Suppressor macrophage treated with lipopolysaccharide for 1 hour (primary cell): ENCODE results near the gene TNFSF8.

Experiments used
- DNase-seq, 3 donors: peaks; one replicate each; pipeline ENCODE4 v3.0.0-alpha.2; 2020 to 2022

Gene TNFSF8

DNA sequence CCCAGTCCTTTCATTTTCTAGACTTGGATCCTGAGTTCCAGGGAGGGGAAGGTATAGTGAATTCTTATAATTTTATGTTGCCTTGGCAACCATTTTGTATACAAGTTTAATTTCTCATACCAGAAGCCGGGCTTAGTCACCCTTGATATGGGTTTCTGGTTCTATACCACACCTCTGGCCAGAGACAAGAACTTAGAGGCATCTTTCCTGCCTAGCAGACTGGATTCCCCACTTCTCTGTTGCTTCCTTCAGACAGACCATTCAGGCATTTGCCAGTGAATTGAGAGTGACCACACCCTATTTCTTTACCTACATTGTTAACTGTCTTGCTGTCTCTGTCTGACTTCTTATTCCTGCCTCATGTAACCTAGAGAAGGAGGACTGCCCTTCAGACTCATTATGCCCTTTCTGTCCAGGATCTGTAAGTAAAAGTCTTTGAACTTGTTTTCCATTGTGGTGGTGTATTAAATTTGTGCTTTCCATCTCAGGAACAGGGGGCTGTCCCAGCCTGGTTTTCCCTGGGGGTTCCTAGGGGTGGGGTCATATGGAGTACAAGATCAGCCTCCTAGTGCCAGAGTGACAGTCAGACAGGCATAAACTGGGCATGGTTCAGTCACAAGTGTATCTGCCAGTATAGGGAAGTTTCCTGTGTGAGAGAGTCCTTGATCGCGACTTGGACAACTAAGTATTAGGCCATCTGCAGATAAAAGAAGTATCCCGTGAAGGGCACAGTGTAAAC, 27.4 kb downstream of the TNFSF8 start:
- DNase-seq = peak in 1 of 3 donors; percentile 56

DNA sequence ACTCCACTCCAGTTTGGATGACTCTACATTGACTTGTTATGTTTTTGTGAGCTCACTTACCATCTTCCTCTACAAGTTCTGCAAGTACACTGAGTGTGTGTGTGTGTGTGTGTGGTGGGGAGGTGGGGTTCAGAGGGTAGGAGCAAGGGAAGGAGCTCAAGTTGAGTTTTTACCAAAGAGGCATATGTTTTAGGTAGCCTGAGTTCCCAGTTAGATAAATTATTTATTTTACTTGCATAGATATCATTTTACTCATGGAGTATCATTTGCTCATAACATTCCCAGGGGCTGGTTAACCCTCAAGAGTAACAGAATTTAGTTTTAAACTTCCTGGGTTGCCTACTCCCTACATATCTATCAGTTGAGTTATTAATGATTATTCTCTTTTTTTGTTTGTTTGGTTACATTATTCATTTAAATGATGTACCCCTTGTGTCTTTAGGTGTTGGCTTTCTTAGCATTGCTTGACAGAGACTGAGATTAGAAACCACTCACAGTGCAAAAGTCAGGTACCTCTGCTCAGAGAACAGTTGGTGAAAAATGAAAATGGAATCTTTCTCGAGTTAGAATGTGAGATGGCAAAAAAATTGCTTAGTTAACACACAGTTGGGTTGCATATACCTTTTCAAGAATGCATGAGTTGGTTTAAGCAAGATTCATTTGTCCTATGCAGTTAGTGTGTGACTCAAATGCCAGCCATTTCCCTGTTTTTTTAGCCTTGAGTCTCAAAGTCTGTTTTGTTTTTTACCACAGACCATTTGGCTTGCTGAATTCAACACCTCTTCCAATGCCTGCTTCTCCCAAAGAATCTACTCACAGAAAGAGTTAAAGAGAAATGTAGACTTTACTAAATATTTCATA, 29.2 kb downstream of the TNFSF8 start:
- no peak for DNase-seq

GRCh38 chr9:114899995-114900394, 30.4 kb downstream of the TNFSF8 start:
- DNase-seq = peak in 2 of 3 donors; percentile 34 to 61

DNA sequence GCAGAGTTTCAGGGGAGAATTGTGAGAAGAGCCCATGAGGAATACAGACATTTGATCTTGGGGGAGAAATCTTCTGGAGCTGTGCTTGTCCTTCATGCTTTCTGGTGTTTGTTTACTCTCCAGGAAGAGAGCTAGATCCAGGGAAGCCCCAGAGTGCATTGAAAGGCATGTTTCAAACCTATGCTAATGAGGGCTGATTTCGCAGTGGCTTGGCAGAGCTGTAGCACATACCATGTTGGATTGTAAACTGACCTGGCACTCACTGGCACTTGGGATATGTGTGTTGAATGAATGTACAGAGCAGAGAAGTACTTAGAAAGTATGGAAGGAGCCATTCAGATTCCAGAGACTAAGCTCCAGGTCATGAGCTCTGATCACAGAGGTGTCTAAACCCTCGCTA, 30.9 kb downstream of the TNFSF8 start:
- no peak for DNase-seq

DNA sequence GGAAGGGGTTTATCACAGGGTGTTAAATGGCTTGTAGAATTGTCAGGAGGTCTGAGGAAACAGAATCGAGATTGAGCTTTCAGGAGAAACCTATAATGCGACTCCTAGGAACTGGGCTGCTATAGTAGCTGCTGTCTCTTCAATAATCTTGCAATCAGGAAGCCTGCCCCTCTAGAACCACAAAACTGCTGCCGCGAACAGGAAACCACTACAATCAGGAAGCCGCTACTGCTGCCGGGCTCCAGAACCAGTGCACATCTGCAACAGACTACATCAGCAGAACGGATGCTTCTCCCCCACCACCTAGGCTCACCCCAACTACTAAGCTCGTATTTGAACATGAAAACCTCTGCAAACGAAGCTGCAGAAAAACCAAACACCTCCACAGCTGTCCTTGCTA, 31.6 kb downstream of the TNFSF8 start:
- peak; percentile 57 to 62 (median 59) for DNase-seq

GRCh38 chr9:114897196-114897595, 33.2 kb downstream of the TNFSF8 start:
- no peak for DNase-seq

DNA sequence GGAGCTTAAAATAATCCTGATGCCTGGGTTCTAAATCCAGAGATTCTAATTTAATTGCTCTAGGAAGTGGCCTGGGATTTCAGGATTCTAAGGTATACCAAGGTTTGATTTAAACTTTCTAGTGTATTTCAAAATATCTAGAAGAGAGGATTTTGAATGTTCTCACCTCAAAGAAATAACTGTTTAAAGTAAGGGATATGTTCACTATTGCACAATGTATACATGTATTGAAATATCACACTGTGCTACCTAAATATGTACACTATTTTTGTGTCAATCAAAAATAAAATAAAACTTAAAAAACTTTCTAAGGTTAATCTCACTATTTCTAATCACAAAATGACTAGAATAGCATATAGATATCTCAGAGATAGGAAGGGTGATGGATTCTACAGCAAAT, 34.0 kb downstream of the TNFSF8 start:
- no peak for DNase-seq

DNA sequence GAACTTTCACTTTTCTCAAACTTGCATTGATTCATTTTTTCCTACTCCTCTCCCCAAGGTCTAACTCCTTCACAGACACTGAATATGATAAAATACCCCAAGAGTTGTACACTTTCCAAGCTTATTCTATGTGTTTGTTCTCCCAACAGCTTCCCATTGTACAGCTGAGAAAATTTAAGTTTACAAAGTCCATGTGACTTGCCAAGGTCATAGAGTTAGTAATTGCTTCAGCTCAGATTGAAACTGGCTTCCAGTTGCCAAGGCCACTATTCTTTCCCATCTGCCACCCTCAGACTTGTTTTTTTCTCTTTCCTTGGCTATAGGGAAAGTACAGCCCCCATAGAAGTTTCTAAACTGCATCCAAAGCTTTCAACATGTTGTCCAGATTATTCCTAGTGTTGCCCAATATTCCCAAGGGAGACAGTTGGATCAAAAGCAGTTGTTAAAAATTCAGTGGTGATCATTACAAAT, 34.8 kb downstream of the TNFSF8 start:
- peak in 1 of 3 donors; percentile 51 for DNase-seq

- peak; percentile 88 to 97 (median 93) for DNase-seq
These were observed 35.6 kb downstream of the TNFSF8 start for GRCh38 chr9:114894609-114895433.

DNA sequence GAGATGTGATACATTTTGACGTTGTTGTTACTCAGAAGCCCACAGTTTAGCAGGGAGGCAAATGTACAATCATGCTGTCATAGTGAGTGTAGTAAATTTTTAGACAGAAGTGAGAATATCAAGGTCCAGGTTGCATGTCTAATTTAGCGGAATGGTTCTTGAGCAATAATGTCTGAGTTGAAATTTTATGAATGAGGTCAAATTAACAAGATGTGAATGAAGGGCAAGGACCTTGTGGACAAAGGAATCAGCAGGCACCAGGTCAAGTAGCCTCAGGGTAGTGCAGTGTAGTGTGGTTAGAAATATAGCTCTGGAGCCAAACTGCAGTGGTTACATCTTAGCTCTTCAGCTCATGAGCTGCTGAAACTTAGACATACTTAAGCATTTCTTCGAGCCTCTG, 36.2 kb downstream of the TNFSF8 start:
- DNase-seq = no peak

- peak; percentile 88 to 94 (median 90) for DNase-seq
These were observed 37.0 kb downstream of the TNFSF8 start for GRCh38 chr9:114893221-114894010.

DNA sequence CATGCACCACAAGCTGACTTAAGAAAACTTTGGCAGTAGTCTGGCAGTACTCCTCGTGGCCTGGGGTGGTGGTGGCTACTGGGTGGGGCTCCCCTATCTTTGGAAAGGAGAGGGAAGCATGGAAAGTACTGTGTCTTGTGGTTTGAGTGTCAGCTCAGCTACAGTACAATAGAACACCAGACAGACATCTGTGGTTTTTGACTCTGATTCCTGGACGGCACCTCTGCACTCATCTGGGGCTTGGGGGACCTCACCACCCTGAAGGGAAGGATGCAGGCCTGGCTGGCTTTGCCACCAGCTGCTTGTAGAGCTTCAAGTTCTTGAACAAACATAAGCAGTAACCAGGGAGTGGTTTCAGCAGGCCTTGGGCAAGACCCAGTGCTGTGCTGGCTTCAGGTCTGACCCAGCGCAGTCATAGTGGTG, 40.6 kb downstream of the TNFSF8 start:
- DNase-seq = peak; percentile 58 to 78 (median 61)

GRCh38 chr9:114888607-114889006, 41.8 kb downstream of the TNFSF8 start:
- no peak for DNase-seq

- no peak for DNase-seq
These were observed 42.4 kb downstream of the TNFSF8 start for GRCh38 chr9:114887963-114888362.

GRCh38 chr9:114884787-114885452, 45.5 kb downstream of the TNFSF8 start:
- no peak for DNase-seq

- DNase-seq = peak; percentile 73 to 93 (median 89)
These were observed 46.7 kb downstream of the TNFSF8 start for GRCh38 chr9:114883709-114884108.

DNA sequence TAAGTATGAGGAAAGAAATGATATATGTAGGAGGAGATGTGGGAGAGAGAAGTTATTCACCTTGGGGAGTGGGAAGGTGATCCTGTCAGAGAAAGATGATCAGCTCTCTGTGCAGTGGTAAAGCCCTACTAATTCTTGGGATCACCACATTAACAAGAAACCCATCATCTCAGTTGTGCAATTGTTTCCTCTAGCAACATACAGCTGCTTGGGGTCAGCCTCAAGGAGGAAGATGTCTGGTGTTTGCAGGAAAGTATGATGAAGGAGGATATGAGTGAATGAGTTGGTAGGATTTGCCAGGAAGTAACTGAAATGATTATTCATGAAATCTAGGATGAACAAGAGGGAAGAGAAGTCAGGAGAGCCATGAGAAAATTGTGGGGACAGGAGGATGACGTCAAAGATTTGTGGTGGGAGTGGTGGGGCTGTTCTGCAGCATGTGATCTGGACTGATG, 50.1 kb downstream of the TNFSF8 start:
- DNase-seq = peak; percentile 60 to 81 (median 62)

- peak in 2 of 3 donors; percentile 43 to 59 for DNase-seq
These were observed 51.4 kb downstream of the TNFSF8 start for GRCh38 chr9:114878879-114879564.

DNA sequence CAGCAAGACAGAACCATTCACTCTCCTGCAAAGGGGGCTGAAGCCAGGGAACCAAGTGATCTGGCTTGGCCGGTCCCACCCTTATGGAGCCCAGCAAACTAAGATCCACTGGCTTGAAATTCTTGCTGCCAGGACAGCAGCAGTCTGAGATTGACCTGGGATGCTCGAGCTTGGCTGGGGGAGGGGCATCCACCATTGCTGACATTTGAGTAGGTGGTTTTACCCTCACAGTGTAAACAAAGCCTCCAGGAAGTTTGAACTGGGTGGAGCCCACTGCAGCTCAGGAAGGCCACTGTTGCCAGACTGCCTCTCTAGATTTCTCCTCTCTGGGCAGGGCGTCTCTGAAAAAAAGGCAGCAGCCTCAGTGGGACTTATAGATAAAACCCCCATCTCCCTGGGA, 60.5 kb downstream of the TNFSF8 start:
- DNase-seq = no peak

DNA sequence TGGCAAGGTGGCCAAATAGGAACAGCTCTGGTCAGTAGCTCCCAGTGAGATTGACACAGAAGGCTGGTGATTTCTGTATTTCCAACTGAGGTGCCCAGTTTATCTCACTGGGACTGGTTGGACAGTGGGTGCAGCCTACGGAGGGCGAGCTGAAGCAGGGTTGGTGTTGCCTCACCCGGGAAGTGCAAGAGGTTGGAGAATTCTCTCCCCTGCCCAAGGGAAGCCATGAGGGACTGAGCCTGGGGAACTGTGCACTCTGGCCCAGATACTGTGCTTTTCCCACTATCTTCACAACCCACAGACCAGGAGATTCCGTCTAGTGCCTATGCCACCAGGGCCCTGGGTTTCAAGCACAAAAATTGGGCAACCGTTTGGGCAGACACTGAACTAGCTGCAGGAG, 61.0 kb downstream of the TNFSF8 start:
- DNase-seq = peak in 1 of 3 donors; percentile 50

- no peak for DNase-seq
These were observed 63.1 kb downstream of the TNFSF8 start for GRCh38 chr9:114867327-114867726.
